DND-41 (cell line): ENCODE results near the gene RASL12.

Experiments used
- CTCF ChIP-seq: IDR thresholded peaks from 2 replicates; pipeline ENCODE4 v1.5.1; 2012; ENCODE audit warnings: borderline replicate concordance, low read length, moderate library complexity, mild to moderate bottlenecking; ENCODE audit not compliant: poor library complexity, severe bottlenecking; ENCODE audit errors: extremely low read depth
- EZH2 ChIP-seq: IDR thresholded peaks from 3 replicates; pipeline ENCODE4 v1.6.1; 2012; ENCODE audit warnings: borderline replicate concordance, low read depth, mild to moderate bottlenecking, moderate library complexity, low read length, inconsistent platforms; ENCODE audit not compliant: severe bottlenecking

DNA sequence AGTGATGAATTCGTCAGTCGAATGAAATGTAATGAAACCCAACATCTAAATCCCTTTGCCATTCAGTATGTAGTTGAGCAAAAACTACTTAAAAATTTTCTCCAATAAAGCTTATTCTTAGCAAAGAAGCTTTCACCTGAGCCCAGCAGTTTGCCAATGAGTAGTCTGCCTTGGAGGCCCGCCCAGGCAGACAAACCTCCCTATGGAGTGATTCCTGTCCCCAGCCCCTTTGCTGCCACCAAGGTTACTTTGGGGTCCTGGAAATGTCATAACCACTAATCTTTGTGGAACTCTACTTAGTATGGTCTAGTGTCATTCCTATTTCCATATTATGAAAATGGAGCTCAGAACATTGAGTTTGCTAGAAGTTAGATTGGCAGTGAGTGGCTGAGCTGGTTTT is 35.1 kb upstream of the RASL12 start:
- no peak for TF ChIP-seq CTCF
- no peak for TF ChIP-seq EZH2
